Panc1 (cell line): ENCODE measurements around the gene CLDN11. TPM values are rescaled to one million over a fixed set of nuclear protein-coding genes. Genes with fewer than 3 reads are reported as not detected.

Source experiments
- ATAC-seq: fragments of 200-7000 bp; cut with Tn5 transposase; 2 replicates; pipeline ENCODE4 v1.9.1; 2020; ENCODE audit warnings: mild to moderate bottlenecking, moderate library complexity
- BruUV-seq: library from RNA; stranded (reverse); fragments of 400-500 nt; replicated peaks from 2 replicates; lab custom pipeline; 2021; lab: Mats Ljungman, UMichigan
- CTCF ChIA-PET: fragments of 300-600 bp; sonication (Branson Sonifier 250); formaldehyde crosslinking; loops from one replicate; lab custom pipeline; 2022; ENCODE audit warnings: antibody characterized with exemption; lab: Charles Lee
- POLR2A ChIA-PET: fragments of 300-600 bp; sonication (Branson Sonifier 250); formaldehyde crosslinking; loops from one replicate; lab custom pipeline; 2022; ENCODE audit warnings: antibody characterized with exemption; lab: Charles Lee
- DNase-seq: peaks from one replicate; pipeline ENCODE4 v3.0.0-alpha.2; 2010; ENCODE audit warnings: low read depth, low spot score
- H3K27ac ChIP-seq: 2 replicates; pipeline ENCODE4 v1.5.1; 2011; ENCODE audit warnings: mild to moderate bottlenecking, low read length, inconsistent platforms
- H3K27me3 ChIP-seq: fragments of 200-500 bp; sonication (Bioruptor generic); 2 replicates; pipeline ENCODE4 v1.6.0; 2014; ENCODE audit warnings: low read length, inconsistent platforms; ENCODE audit not compliant: control insufficient read depth, insufficient read depth
- H3K36me3 ChIP-seq: fragments of 200-500 bp; sonication (Bioruptor generic); 2 replicates; pipeline ENCODE4 v1.5.1; 2014; ENCODE audit warnings: inconsistent platforms, mild to moderate bottlenecking, low read length, moderate library complexity; ENCODE audit not compliant: control insufficient read depth, insufficient read depth
- H3K4me1 ChIP-seq: 2 replicates; pipeline ENCODE4 v1.5.1; 2011; ENCODE audit warnings: inconsistent platforms, mild to moderate bottlenecking, low read length, moderate library complexity; ENCODE audit not compliant: control insufficient read depth, insufficient read depth
- H3K4me3 ChIP-seq, 2 experiments: 2 replicates each; pipeline ENCODE4 v1.5.1; 2011 to 2012; ENCODE audit warnings: low read depth in 2 of 2, low read length in 2 of 2, mild to moderate bottlenecking in 2 of 2, inconsistent platforms in 1 of 2, moderate library complexity in 1 of 2
- H3K9me3 ChIP-seq: fragments of 200-500 bp; sonication (Bioruptor generic); 2 replicates; pipeline ENCODE4 v1.5.1; 2014; ENCODE audit warnings: low read depth, mild to moderate bottlenecking, inconsistent platforms, low read length, moderate library complexity; ENCODE audit not compliant: control insufficient read depth, insufficient read depth
- POLR2AphosphoS5 ChIP-seq: IDR thresholded peaks from 2 replicates; pipeline ENCODE4 v1.6.1; 2012; ENCODE audit warnings: mild to moderate bottlenecking, low read depth, low read length, moderate library complexity
- SIN3A ChIP-seq: IDR thresholded peaks from 2 replicates; pipeline ENCODE4 v1.6.1; 2012; ENCODE audit warnings: low read depth, mild to moderate bottlenecking, low read length, moderate library complexity, borderline replicate concordance; ENCODE audit not compliant: insufficient read depth
- TCF7L2 ChIP-seq: IDR thresholded peaks from 2 replicates; pipeline ENCODE4 v1.6.1; 2011; ENCODE audit warnings: mild to moderate bottlenecking, low read depth, low read length, inconsistent platforms
- in situ Hi-C: cut with HindIII; loops from 2 replicates; pipeline ENCODE4 v1.10.0; 2016; ENCODE audit warnings: low sequenced_read_pairs, low pct_unique_long_range_greater_than_20kb
- intact Hi-C: fragments of 100-400 bp; cut with micrococcal nuclease; formaldehyde crosslinking; loops from one replicate; pipeline ENCODE4 v1.10.0; 2022; ENCODE audit not compliant: unreplicated experiment
- total RNA-seq: library from RNA; stranded (reverse); gene quantifications from one replicate; pipeline ENCODE4 v1.2.1, GENCODE V29; 2021; ENCODE audit not compliant: unreplicated experiment
- TF ChIP-seq, protein P1 (sequence below): fragments of 450-650 bp; IDR thresholded peaks from 2 replicates; pipeline ENCODE4 v1.5.1; 2017; ENCODE audit warnings: mild to moderate bottlenecking
- TF ChIP-seq, protein P2 (sequence below), 2 experiments: IDR thresholded peaks; 2 replicates each; pipeline ENCODE4 v1.6.1; 2011 to 2012; ENCODE audit warnings: low read depth in 2 of 2, control low read depth in 1 of 2, low read length in 1 of 2, mild to moderate bottlenecking in 1 of 2, moderate library complexity in 1 of 2; ENCODE audit not compliant: insufficient read depth in 1 of 2

CLDN11 gene
- total RNA-seq, 1 experiment from 2014 or later: 1.9 TPM

DNA sequence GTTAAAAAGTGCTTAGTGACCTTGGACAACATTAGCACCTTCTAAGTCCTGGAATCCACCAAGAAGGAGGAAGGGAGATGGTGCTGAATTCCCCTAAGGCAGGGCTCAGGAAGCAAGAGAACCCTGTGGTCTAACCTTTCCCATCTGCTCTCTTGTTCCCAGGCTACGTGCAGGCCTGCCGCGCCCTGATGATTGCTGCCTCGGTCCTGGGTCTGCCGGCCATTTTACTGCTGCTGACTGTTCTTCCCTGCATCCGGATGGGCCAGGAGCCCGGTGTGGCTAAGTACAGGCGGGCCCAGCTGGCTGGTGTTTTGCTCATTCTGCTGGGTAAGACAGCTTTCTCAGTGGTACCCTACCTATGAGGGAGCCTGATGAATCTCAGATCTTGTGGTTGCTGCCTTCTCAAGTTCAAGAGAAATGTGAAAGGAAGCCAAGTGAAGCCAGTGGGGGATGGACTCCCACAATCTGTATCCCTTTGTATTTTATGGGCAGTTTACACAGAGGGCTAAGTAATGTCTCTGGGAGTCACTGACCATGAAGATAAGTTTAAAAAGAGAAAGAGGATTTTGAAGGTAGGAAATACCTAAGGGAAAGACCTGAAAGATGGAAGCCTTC is 4.4 kb downstream of the CLDN11 start:
- intact Hi-C loops: no loop called here
- no TSS peak for BruUV-seq

DNA sequence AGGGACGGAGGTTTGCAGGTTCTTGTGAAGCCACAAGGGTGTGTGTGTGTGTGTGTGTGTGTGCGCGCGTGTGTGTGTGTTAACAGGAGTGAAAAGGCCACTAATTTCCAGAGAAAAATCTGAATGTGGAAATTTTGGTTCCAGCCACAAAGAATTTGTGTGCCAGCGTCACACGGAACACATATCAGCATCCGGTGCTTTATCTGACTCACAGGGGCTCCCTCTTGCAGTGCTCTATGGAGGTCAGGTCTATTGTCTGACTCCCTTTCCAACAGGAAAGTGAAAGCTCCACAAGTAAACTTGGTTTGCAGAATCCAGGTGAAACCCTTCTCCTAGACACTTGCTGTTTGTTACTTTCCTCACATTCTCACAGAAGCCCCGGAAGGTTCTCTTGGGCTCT is 6.2 kb downstream of the CLDN11 start:
- Histone ChIP-seq H3K27ac (no peak overlapping the region), H3K9me3 (no peaks in the 10 kb centered on the region), H3K4me1 (no peaks in the 10 kb centered on the region), H3K27me3 (peaks cover 2% of the 10 kb centered on the region; the same call in 1 of the 2 replicates), H3K36me3 (no peaks in the 10 kb centered on the region), H3K4me3 (no peak overlapping the region)
- intact Hi-C loops (no loop called here), in situ Hi-C loops (no loop called here)
- CTCF ChIA-PET: no interaction called here
- DNase-seq (no peak), ATAC-seq (no peak)
- no peak for TF ChIP-seq POLR2AphosphoS5
- no peak for TF ChIP-seq SIN3A
- TF ChIP-seq, protein P1, sequence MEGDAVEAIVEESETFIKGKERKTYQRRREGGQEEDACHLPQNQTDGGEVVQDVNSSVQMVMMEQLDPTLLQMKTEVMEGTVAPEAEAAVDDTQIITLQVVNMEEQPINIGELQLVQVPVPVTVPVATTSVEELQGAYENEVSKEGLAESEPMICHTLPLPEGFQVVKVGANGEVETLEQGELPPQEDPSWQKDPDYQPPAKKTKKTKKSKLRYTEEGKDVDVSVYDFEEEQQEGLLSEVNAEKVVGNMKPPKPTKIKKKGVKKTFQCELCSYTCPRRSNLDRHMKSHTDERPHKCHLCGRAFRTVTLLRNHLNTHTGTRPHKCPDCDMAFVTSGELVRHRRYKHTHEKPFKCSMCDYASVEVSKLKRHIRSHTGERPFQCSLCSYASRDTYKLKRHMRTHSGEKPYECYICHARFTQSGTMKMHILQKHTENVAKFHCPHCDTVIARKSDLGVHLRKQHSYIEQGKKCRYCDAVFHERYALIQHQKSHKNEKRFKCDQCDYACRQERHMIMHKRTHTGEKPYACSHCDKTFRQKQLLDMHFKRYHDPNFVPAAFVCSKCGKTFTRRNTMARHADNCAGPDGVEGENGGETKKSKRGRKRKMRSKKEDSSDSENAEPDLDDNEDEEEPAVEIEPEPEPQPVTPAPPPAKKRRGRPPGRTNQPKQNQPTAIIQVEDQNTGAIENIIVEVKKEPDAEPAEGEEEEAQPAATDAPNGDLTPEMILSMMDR: no peak
- TF ChIP-seq TCF7L2: no peak
- BruUV-seq: no TSS peak
- POLR2A ChIA-PET: no interaction called here

More for the DNA sequence above, 4.4 kb downstream of the CLDN11 start:
- Histone ChIP-seq H3K36me3 (no peaks in the 10 kb centered on the region), H3K4me3 (no peak overlapping the region), H3K4me1 (no peaks in the 10 kb centered on the region), H3K27me3 (no peaks in the 10 kb centered on the region), H3K27ac (no peak overlapping the region), H3K9me3 (no peaks in the 10 kb centered on the region)
- in situ Hi-C loops: no loop called here
- no peak for ATAC-seq
- DNase-seq: no peak
- ChIA-PET POLR2A (interaction anchor here (0.7 kb wide), 1 partner anchor 279 kb away, joined by 9 read pairs; no protein-coding TSS in a partner anchor), CTCF (interaction anchor here (1.0 kb wide), 1 partner anchor 9 kb away, joined by 3 read pairs; no protein-coding TSS in a partner anchor)
- TF ChIP-seq, protein P1: no peak
- TF ChIP-seq SIN3A (no peak), POLR2AphosphoS5 (no peak), TCF7L2 (no peak)
- TF ChIP-seq, protein P2, sequence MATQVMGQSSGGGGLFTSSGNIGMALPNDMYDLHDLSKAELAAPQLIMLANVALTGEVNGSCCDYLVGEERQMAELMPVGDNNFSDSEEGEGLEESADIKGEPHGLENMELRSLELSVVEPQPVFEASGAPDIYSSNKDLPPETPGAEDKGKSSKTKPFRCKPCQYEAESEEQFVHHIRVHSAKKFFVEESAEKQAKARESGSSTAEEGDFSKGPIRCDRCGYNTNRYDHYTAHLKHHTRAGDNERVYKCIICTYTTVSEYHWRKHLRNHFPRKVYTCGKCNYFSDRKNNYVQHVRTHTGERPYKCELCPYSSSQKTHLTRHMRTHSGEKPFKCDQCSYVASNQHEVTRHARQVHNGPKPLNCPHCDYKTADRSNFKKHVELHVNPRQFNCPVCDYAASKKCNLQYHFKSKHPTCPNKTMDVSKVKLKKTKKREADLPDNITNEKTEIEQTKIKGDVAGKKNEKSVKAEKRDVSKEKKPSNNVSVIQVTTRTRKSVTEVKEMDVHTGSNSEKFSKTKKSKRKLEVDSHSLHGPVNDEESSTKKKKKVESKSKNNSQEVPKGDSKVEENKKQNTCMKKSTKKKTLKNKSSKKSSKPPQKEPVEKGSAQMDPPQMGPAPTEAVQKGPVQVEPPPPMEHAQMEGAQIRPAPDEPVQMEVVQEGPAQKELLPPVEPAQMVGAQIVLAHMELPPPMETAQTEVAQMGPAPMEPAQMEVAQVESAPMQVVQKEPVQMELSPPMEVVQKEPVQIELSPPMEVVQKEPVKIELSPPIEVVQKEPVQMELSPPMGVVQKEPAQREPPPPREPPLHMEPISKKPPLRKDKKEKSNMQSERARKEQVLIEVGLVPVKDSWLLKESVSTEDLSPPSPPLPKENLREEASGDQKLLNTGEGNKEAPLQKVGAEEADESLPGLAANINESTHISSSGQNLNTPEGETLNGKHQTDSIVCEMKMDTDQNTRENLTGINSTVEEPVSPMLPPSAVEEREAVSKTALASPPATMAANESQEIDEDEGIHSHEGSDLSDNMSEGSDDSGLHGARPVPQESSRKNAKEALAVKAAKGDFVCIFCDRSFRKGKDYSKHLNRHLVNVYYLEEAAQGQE (IDR thresholded peaks at IDR 0.05; ENCODE audit: insufficient read depth in 1 of 2, low read depth in 2 of 2, low read length in 1 of 2): no peak
